Heart right ventricle (tissue), 16 donors: ENCODE measurements around the gene ATP8B3. TPM values are rescaled to one million over a fixed set of nuclear protein-coding genes. Genes with fewer than 3 reads are reported as not detected.

Source experiments
- ATAC-seq, 8 donors: fragments of 200-7000 bp; cut with Tn5 transposase; one replicate each; pipeline ENCODE4 v1.9.1; 2020; ENCODE audit warnings: mild to moderate bottlenecking in 8 of 8, moderate library complexity in 8 of 8, moderate number of reproducible peaks in 1 of 8
- DNase-seq, 2 donors: peaks; one replicate each; pipeline ENCODE4 v3.0.0-alpha.2; 2020
- H3K27ac ChIP-seq, 10 donors: fragments of 200-600 bp; sonication (generic) in 2 of 10; one replicate each; pipeline versions ENCODE4 v1.5.0 to v1.8.0; 2020 to 2022; ENCODE audit warnings: mild to moderate bottlenecking in 3 of 10
- H3K27me3 ChIP-seq, 7 donors: fragments of 200-600 bp; one replicate each; pipeline ENCODE4 v1.8.0; 2021 to 2022; ENCODE audit warnings: mild to moderate bottlenecking in 2 of 7
- H3K36me3 ChIP-seq, 9 donors: fragments of 200-600 bp; sonication (generic) in 1 of 9; one replicate each; pipeline versions ENCODE4 v1.5.0 to v1.8.0; 2020 to 2022; ENCODE audit warnings: mild to moderate bottlenecking in 2 of 9
- H3K4me1 ChIP-seq, 9 donors: fragments of 200-600 bp; sonication (generic) in 1 of 9; one replicate each; pipeline versions ENCODE4 v1.5.0 to v1.8.0; 2020 to 2022; ENCODE audit warnings: mild to moderate bottlenecking in 4 of 9
- H3K4me3 ChIP-seq, 10 donors: fragments of 200-600 bp; sonication (generic) in 2 of 10; one replicate each; pipeline versions ENCODE4 v1.5.0 to v1.8.0; 2020 to 2022; ENCODE audit warnings: mild to moderate bottlenecking in 7 of 10, moderate library complexity in 2 of 10
- H3K9me3 ChIP-seq, 11 donors: fragments of 200-600 bp in 10 of 11; sonication (generic) in 2 of 11; one replicate each; pipeline versions ENCODE4 v1.5.0 to v1.8.0; 2013 to 2022; ENCODE audit warnings: mild to moderate bottlenecking in 2 of 11, control low read depth in 1 of 11, moderate library complexity in 1 of 11
- WGBS, 2 donors: extraction: QIAGEN DNeasy Blood & Tissue Kit; methylation state at CpG; one replicate each; pipeline ENCODE4 v1.1.7; 2013; ENCODE audit warnings: inconsistent platforms in 1 of 2; 5-methylcytosine and 5-hydroxymethylcytosine counted together
- intact Hi-C, 10 donors: fragments of 100-400 bp; cut with DNase I; formaldehyde crosslinking; loops; one replicate each; pipeline versions ENCODE4 v1.11.1 to v1.14.2; 2022
- polyA plus RNA-seq, 2 donors: library from polyadenylated mRNA; stranded (reverse); fragments of 200-250 nt; gene quantifications; one replicate each; pipeline ENCODE4 v1.2.3, GENCODE V29; 2013
- total RNA-seq, 10 donors: library from RNA; stranded (reverse); fragmentation: NEBNext Ultra II Directional in 3 of 10; extraction: Animal tissue kit (Norgen Biotek cat#: 25700) in 3 of 10; gene quantifications; one replicate each; pipeline versions ENCODE4 v1.2.1 to v1.2.4, GENCODE V29; 2021 to 2023
- TF ChIP-seq, protein P1 (sequence below), 9 donors: fragments of 200-600 bp; sonication (generic) in 2 of 9; IDR thresholded peaks; one replicate each; pipeline versions ENCODE4 v1.5.0 to v1.8.0; 2021 to 2022; ENCODE audit warnings: antibody characterized with exemption in 9 of 9, mild to moderate bottlenecking in 5 of 9, moderate library complexity in 1 of 9
- donor health status: Arrhythmogenic right ventricular cardiomyopathy.
- donor health status: ischemic (EF 13 %, LVEDD 7.1; RV severe dilation, severe dysfunction).
- donor health status: healthy with polysubstance abuse.
- donor health status: DM: no; HTN: yes; CAD: no.
- donor health status: DM: no; HTN: no; CAD: no.
- donor health status: ischemic (EF 25% LVEDD 6.9; RV normal size, moderate dysfunction).
- donor health status: ischemic (EF 25% LVEDD 5.7; RV mildly dilated, moderate dysfunction).
- donor health status: healthy.
- donor health status: DM: yes; HTN: yes; CAD: no.
- donor health status: Ischemic cardiomyopathy.
- donor health status: ischemic (EF 35%, LVEDD 5.7; RV mildly dilated, moderate dysfunction).
- donor health status: nonischemic (EF 11% LVEDD 7.7; RV severe dilation, severe dysfunction).
- donor health status: DM: yes; HTN: yes; CAD: no.
- donor health status: PGD.
- donor health status: ischemic (EF 29% LVEDD 5.4; RV normal size, mild dysfunction).
- donor health status: nonischemic (EF 23%, LVEDD 6.1; RV moderate dilation, normal function).

ATP8B3 gene
- total and polyA plus RNA-seq, 12 donors = 0.13 to 3.4 (median 0.52) TPM

DNA sequence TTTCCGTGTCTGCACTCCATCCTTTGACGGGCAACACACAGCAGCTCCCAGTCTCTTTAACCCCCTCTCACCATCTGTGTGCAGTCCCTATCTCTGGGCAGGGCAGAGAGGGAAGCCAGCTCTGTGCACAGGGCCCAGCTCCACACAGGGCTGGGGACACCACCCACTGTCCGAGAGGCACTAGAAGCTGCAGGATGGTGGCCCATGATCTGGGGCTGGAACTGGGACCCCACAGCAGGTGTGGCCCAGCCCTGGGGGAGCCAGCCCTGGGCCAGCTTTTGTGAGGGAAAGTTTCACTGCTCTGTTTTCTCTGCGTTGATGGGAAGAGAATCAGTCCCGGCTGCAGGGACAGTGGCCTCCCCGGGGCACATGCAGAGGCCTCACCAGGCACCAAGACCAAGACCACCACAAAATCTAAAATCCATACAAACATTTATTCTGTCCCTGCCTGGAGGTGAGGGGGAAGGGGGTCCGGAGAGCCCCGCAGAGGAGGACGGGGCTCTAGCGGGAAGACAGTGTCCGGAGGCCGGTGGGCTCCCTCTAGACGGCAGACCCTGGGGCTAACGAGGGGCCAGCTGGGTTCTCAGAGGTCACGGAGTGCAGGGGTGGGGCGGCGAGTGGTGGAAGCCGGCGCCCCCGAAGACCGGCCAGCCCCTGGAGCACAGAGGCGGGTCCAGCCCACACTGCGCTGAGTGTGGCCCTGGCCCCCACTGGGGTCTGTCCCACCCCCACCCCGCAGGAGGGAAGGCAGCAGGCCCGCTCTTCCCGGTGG is 2.9 kb upstream of the ATP8B3 start:
- Histone ChIP-seq H3K27me3 (no peaks in the 10 kb centered on the region), H3K36me3 (peaks cover 5 to 57% (median 39%) of the 10 kb centered on the region in 9 donors), H3K9me3 (no peaks in the 10 kb centered on the region), H3K4me3 (no peak overlapping the region), H3K27ac (no peak overlapping the region), H3K4me1 (peaks cover 5 to 24% (median 17%) of the 10 kb centered on the region in 9 donors)
- WGBS, 2 donors = 86% methylated on average over 26 of the region's 26 CpGs
- intact Hi-C loops = loop anchor here in 1 of 10 donors (10.0 kb wide), 1 partner anchor 140 kb away; no protein-coding TSS in a partner anchor
- DNase-seq (no peak), ATAC-seq (no peak)
- TF ChIP-seq, protein P1, sequence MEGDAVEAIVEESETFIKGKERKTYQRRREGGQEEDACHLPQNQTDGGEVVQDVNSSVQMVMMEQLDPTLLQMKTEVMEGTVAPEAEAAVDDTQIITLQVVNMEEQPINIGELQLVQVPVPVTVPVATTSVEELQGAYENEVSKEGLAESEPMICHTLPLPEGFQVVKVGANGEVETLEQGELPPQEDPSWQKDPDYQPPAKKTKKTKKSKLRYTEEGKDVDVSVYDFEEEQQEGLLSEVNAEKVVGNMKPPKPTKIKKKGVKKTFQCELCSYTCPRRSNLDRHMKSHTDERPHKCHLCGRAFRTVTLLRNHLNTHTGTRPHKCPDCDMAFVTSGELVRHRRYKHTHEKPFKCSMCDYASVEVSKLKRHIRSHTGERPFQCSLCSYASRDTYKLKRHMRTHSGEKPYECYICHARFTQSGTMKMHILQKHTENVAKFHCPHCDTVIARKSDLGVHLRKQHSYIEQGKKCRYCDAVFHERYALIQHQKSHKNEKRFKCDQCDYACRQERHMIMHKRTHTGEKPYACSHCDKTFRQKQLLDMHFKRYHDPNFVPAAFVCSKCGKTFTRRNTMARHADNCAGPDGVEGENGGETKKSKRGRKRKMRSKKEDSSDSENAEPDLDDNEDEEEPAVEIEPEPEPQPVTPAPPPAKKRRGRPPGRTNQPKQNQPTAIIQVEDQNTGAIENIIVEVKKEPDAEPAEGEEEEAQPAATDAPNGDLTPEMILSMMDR (IDR thresholded peaks at IDR 0.05) = no peak

DNA sequence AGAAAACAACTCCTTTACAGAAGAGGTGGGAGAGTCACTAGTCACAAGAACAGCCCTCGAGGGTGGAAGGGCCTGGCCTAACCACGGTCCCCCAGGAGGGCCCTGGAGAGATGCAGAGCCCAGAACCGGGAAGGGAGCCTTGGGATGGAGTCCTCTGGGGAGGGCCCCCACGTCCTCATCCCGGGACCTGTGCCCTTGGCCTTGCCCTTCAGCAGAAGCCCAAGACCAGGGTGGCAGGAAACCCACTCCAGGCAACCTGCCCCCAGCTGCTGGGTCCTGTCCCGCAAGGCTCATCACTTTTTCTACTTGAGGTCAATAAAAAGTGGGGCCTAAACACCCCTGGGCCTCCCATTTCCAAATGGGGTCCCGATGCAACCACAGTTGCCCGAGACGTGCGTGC is 2.3 kb upstream of the ATP8B3 start:
- H3K27me3 ChIP-seq = no peaks in the 10 kb centered on the region
- DNase-seq (no peak), ATAC-seq (no peak)
- H3K9me3 ChIP-seq = no peaks in the 10 kb centered on the region
- H3K4me1 ChIP-seq = peaks cover 5 to 24% (median 17%) of the 10 kb centered on the region in 9 donors
- WGBS, 2 donors = 70 to 73% methylated on average over 10 of the region's 10 CpGs
- H3K4me3 ChIP-seq = no peak overlapping the region
- H3K36me3 ChIP-seq = peaks cover 4 to 51% (median 38%) of the 10 kb centered on the region in 9 donors
- TF ChIP-seq, protein P1 (IDR thresholded peaks at IDR 0.05) = no peak
- H3K27ac ChIP-seq = no peak overlapping the region
- intact Hi-C loops = loop anchor here in 1 of 10 donors (10.0 kb wide), 1 partner anchor 140 kb away; no protein-coding TSS in a partner anchor

DNA sequence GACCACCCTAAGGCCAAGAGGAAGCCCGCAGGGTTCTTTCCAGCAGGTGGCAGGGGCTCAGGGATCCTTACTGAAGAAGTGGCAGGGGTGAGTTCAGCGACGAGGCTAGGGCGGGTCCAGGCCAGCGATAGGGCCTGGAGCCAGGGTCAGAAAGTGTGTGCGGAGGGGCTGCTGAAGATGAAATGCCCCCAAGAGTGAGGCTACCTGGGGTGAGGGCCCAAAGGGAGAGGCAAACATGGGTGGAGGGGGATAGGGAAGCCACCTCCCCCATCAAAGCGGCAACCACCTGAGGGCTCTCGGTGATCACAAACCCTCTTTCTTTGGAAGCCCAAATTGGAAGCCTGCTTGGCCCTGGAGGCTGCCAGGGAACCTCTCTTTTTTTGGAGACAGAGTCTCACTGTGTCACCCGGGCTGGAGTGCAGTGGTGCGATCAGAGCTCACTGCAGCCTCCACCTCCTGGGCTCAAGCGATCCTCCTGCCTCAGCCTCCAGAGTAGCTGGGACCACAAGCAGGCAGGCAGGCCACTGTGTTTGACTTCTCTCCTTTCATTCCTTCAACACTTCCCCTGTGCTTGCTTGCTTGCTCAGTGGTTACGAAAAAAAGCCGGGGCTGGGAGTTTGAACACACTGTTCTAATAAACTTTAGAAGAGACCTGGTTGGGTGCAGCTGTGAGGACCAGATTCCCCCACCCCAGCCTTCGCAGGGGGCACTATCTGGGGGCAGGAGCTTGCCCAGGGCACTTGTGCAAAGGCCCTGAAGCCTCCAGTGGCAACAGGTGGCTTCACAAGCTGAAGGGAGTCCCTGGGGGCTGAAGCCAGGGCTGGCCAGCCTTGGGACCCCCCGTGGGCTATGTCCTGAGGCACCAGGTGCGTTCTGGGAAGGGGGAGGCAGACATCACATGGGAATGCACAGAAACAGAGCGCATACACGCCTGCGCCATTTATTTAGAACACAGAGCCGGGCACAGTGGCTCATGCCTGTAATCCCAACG is 1.4 kb upstream of the ATP8B3 start:
- no peak for DNase-seq
- H3K9me3 ChIP-seq = no peaks in the 10 kb centered on the region
- TF ChIP-seq, protein P1 (IDR thresholded peaks at IDR 0.05) = peak in 1 of 9 donors; percentile 0
- H3K27me3 ChIP-seq = no peaks in the 10 kb centered on the region
- 68% methylated on average over 21 of the region's 21 CpGs for WGBS, 2 donors
- H3K4me3 ChIP-seq = peak overlapping the region; percentile 4 to 66 (median 58)
- no peak for ATAC-seq
- H3K27ac ChIP-seq = peak overlapping the region in 3 of 10 donors; percentile 50 to 82 (median 60)
- H3K4me1 ChIP-seq = peaks cover 5 to 24% (median 17%) of the 10 kb centered on the region in 9 donors
- peaks cover 4 to 42% (median 30%) of the 10 kb centered on the region in 9 donors for H3K36me3 ChIP-seq
- intact Hi-C loops = loop anchor here in 1 of 10 donors (10.0 kb wide), 1 partner anchor 139 kb away; no protein-coding TSS in a partner anchor
